Measurements from ENCODE around the gene DCPS. TPM values are rescaled to one million over a fixed set of nuclear protein-coding genes. Genes with fewer than 3 reads are reported as not detected.

DCPS gene
- total RNA-seq, 1 experiment from 2014 or later, result 25.6 TPM

DNA sequence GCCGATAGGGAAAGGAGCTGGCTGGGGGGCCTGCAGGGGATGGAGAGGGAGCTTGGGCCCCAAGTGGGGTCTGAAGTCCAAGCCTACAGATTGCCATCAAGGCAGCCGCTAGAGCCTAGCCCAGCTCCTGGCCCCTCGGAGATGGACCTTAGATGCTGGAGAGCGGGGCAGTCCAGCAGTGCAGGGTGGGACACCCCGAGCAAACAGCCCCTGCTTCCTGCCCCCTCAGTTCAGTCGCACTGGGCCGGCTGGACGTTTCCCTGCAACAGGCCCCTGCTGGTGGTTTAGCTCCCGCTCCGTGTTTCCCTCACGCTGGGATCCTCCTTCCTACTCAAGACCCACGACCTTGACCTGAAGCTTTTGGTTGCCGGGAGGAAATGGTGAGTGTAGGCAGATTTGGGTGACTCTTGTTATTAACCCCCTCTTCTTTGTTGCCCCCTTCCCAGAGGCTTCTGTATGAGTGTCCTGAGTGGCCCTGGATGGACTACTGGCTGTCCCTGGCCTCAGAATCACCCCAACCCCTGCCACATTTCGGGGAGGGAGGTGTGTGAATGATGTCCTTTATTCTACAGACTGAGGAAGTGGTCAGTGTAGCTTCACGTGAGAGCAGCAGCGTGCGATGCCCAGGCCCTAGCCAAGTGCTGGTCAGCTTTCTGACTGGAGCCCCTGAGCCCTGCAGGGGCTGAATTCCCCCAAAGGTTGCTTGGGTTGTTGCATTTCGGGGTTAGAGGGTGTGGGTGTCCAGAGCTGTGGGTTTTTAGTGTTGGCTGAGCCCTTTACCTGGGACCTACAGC is 54.3 kb downstream of the DCPS start (continued):
- TF ChIP-seq RAD21 (IDR thresholded peaks at IDR 0.05; ENCODE audit: low read depth) (no peak), SRF (IDR thresholded peaks at IDR 0.05; ENCODE audit: low read depth) (no peak), FOSL1 (IDR thresholded peaks at IDR 0.05; ENCODE audit: low read depth) (no peak)
- TF ChIP-seq, protein P1, sequence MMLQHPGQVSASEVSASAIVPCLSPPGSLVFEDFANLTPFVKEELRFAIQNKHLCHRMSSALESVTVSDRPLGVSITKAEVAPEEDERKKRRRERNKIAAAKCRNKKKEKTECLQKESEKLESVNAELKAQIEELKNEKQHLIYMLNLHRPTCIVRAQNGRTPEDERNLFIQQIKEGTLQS (IDR thresholded peaks at IDR 0.05), result no peak

DNA sequence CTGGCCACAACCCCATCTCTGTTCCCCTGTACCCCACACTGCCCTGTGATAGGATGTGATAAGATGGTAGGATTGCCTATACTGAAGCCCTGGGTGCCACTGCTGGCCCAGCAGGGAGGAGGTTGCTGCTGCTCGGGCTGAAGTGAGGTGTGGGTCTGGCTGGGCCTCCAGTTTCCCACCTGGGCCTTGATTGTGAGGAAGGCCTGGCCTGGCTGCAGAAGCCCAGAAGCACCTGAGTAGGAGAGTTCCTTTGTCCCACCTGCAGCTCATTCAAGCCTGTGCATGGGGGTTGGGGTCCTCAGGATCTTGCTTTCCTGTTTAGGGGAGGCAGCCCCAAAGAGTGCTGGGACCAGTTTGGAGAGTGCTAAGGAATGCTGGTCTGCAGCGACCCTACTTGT is 54.9 kb downstream of the DCPS start:
- H3K9me3 ChIP-seq (ENCODE audit: control insufficient read depth in 1 of 2, insufficient read depth in 1 of 2, low read depth in 1 of 2, low read length in 2 of 2), result no peaks in the 10 kb centered on the region
- no peak overlapping the region for H3K4me2 ChIP-seq (ENCODE audit: low read length)
- H3K4me1 ChIP-seq (ENCODE audit: control insufficient read depth in 1 of 2, insufficient read depth in 2 of 2, low read length in 2 of 2), result peaks cover 14 to 39% of the 10 kb centered on the region in 2 experiments
- no peak for TF ChIP-seq POLR2A (IDR thresholded peaks at IDR 0.05; ENCODE audit: borderline replicate concordance, extremely low read depth, insufficient read depth, insufficient read length)
- H3K36me3 ChIP-seq (ENCODE audit: control insufficient read depth in 1 of 2, insufficient read depth in 2 of 2, low read length in 2 of 2), result no peaks in the 10 kb centered on the region
- no peak overlapping the region for H3K4me3 ChIP-seq (replicated peaks in 1 of 2; ENCODE audit: low read depth in 1 of 2, low read length in 2 of 2)
- RAD21 ChIA-PET (ENCODE audit: low non-redundant PET in 1 of 2, low total read pairs in 2 of 2, uncharacterized antibody in 2 of 2, unreplicated experiment in 2 of 2), result no interaction called here
- H3K9me2 ChIP-seq (ENCODE audit: insufficient read depth), result no peaks in the 10 kb centered on the region
- H3K79me2 ChIP-seq (ENCODE audit: insufficient read depth, low read length), result peaks cover 10% of the 10 kb centered on the region; the same call in 1 of the 2 replicates
- BruUV-seq (replicated peaks), result no TSS peak
- intact Hi-C loops (cut with micrococcal nuclease), result no loop called here
- H2AFZ ChIP-seq (ENCODE audit: low read depth, low read length, poor library complexity, severe bottlenecking), result no peak overlapping the region
- no peak for ATAC-seq
- H3K9ac ChIP-seq (ENCODE audit: low read length), result no peak overlapping the region
- DNase-seq (ENCODE audit: low read depth, low spot score), result no peak
- POLR2A ChIA-PET, result no interaction called here
- no peaks in the 10 kb centered on the region for H4K20me1 ChIP-seq (ENCODE audit: insufficient read depth)
- no peaks in the 10 kb centered on the region for H3K27me3 ChIP-seq (ENCODE audit: insufficient read depth, low read length)
- CTCF ChIA-PET, result interaction anchor here (0.8 kb wide), 1 partner anchor 122 kb away, joined by 3 read pairs; no protein-coding TSS in a partner anchor
- H3K27ac ChIP-seq (ENCODE audit: low read depth, low read length), result no peak overlapping the region

DNA sequence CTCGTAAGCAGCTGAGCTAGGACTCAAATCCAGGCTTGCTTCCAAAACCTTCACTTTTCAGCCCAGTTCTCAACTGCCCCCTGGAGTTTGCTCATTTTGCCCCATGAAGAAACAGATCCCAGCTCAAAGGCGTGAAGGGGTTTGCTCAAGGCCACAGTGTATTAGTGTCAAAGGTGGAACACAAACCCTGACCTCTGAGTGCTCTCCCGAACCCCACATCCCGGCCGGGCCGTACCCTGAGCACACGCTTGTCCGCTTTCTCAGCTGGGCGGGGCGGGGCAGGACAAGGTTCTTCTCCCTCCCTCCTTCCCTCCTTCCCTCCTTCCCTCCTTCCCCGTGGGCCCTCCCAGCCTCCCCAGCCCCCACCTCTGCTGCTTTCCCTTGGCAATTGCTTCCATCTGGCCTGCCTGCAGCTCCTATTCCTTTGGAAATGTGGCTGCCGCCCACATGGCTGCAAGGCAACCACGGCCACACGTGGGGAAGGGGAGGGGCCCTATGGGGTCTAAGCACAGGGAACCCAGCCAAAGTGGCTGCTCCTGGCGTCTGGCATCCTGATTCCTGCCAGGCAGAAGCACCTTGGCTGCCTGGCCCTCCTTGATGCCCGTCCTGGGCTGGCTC is 55.7 kb downstream of the DCPS start:
- H2AFZ ChIP-seq (ENCODE audit: low read depth, low read length, poor library complexity, severe bottlenecking), result no peak overlapping the region
- BruUV-seq (replicated peaks), result no TSS peak
- H3K4me1 ChIP-seq (ENCODE audit: control insufficient read depth in 1 of 2, insufficient read depth in 2 of 2, low read length in 2 of 2), result peaks cover 11 to 33% of the 10 kb centered on the region in 2 experiments
- H3K9me3 ChIP-seq (ENCODE audit: control insufficient read depth in 1 of 2, insufficient read depth in 1 of 2, low read depth in 1 of 2, low read length in 2 of 2), result no peaks in the 10 kb centered on the region
- H3K36me3 ChIP-seq (ENCODE audit: control insufficient read depth in 1 of 2, insufficient read depth in 2 of 2, low read length in 2 of 2), result no peaks in the 10 kb centered on the region
- H3K9ac ChIP-seq (ENCODE audit: low read length), result no peak overlapping the region
- DNase-seq (ENCODE audit: low read depth, low spot score) (no peak), ATAC-seq (no peak)
- no peaks in the 10 kb centered on the region for H4K20me1 ChIP-seq (ENCODE audit: insufficient read depth)
- no peak overlapping the region for H3K4me2 ChIP-seq (ENCODE audit: low read length)
- intact Hi-C loops (cut with micrococcal nuclease), result no loop called here
- no peaks in the 10 kb centered on the region for H3K27me3 ChIP-seq (ENCODE audit: insufficient read depth, low read length)
- H3K9me2 ChIP-seq (ENCODE audit: insufficient read depth), result no peaks in the 10 kb centered on the region
- POLR2A ChIA-PET, result no interaction called here
- no peak overlapping the region for H3K27ac ChIP-seq (ENCODE audit: low read depth, low read length)
- no peak overlapping the region for H3K4me3 ChIP-seq (replicated peaks in 1 of 2; ENCODE audit: low read depth in 1 of 2, low read length in 2 of 2)
- peaks cover 7% of the 10 kb centered on the region; the same call in 1 of the 2 replicates for H3K79me2 ChIP-seq (ENCODE audit: insufficient read depth, low read length)
- CTCF ChIA-PET, result interaction anchor here (0.6 to 0.8 kb wide), 2 partner anchors 42 to 121 kb away, joined by 3 read pairs; no protein-coding TSS in a partner anchor
- RAD21 ChIA-PET (ENCODE audit: low non-redundant PET in 1 of 2, low total read pairs in 2 of 2, uncharacterized antibody in 2 of 2, unreplicated experiment in 2 of 2), result no interaction called here
- TF ChIP-seq EZH2phosphoT487 (IDR thresholded peaks at IDR 0.05; ENCODE audit: borderline replicate concordance), result no peak
- TF ChIP-seq CBX3 (IDR thresholded peaks at IDR 0.05; ENCODE audit: low read depth), result no peak
- TF ChIP-seq SP1 (IDR thresholded peaks at IDR 0.05; ENCODE audit: low read depth), result no peak
- no peak for TF ChIP-seq RAD21 (IDR thresholded peaks at IDR 0.05; ENCODE audit: low read depth)
- TF ChIP-seq, protein P2, sequence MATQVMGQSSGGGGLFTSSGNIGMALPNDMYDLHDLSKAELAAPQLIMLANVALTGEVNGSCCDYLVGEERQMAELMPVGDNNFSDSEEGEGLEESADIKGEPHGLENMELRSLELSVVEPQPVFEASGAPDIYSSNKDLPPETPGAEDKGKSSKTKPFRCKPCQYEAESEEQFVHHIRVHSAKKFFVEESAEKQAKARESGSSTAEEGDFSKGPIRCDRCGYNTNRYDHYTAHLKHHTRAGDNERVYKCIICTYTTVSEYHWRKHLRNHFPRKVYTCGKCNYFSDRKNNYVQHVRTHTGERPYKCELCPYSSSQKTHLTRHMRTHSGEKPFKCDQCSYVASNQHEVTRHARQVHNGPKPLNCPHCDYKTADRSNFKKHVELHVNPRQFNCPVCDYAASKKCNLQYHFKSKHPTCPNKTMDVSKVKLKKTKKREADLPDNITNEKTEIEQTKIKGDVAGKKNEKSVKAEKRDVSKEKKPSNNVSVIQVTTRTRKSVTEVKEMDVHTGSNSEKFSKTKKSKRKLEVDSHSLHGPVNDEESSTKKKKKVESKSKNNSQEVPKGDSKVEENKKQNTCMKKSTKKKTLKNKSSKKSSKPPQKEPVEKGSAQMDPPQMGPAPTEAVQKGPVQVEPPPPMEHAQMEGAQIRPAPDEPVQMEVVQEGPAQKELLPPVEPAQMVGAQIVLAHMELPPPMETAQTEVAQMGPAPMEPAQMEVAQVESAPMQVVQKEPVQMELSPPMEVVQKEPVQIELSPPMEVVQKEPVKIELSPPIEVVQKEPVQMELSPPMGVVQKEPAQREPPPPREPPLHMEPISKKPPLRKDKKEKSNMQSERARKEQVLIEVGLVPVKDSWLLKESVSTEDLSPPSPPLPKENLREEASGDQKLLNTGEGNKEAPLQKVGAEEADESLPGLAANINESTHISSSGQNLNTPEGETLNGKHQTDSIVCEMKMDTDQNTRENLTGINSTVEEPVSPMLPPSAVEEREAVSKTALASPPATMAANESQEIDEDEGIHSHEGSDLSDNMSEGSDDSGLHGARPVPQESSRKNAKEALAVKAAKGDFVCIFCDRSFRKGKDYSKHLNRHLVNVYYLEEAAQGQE (IDR thresholded peaks at IDR 0.05; ENCODE audit: low read depth), result no peak
- no peak for TF ChIP-seq TCF7L2 (IDR thresholded peaks at IDR 0.05; ENCODE audit: borderline replicate concordance, extremely low read depth, insufficient read depth, insufficient read length)
- TF ChIP-seq ELF1 (IDR thresholded peaks at IDR 0.05; ENCODE audit: borderline replicate concordance, low read depth), result no peak
- no peak for TF ChIP-seq JUND (IDR thresholded peaks at IDR 0.05)
- TF ChIP-seq EZH2 (IDR thresholded peaks at IDR 0.05), result no peak
- TF ChIP-seq FOSL1 (IDR thresholded peaks at IDR 0.05; ENCODE audit: low read depth), result no peak
- TF ChIP-seq ZFX (IDR thresholded peaks at IDR 0.05), result no peak
